Urothelium cell line (cell line): ENCODE data around the gene LDAH.

Experiments
- DNase-seq: peaks from one replicate; pipeline ENCODE4 v3.0.0; 2011; ENCODE audit warnings: low spot score, mixed read lengths
- FAIRE-seq: peaks from 2 replicates; lab custom pipeline; 2011; peaks lifted over from hg19 to GRCh38; lab: Jason Lieb, UNC

Gene LDAH

GRCh38 chr2:20822535-20823490 is at the start of gene LDAH:
LDAH (minus strand) TSS chr2:20823101; CDS start chr2:20801463, 21,638 bp downstream.
- peak; percentile 85 for DNase-seq
- FAIRE-seq, result no peak

DNA sequence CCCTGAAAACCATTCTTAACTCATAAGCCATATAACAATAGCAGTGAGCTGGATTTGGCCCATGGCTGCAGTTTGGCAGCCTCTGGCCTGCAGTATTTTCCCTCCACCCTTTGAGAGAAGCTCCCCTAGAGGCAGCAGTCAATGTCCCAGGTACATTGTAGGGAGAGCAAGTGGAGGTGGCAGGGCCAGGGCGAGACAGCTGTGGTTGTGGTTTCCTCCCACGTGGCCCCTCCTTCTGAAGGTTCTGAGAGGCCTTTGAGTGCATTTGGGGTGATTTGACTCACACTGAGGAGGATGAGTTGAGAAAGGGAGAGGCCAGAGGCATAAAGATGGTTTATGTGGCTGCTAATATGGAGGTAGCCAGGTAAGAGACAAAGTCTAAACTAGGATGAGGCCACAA is 45.5 kb upstream of the LDAH start:
- FAIRE-seq, result peak; percentile 9

GRCh38 chr2:20862850-20863249 is 39.9 kb upstream of the LDAH start:
- DNase-seq, result no peak
- no peak for FAIRE-seq

More for the DNA sequence above, 45.5 kb upstream of the LDAH start:
- DNase-seq, result no peak

DNA sequence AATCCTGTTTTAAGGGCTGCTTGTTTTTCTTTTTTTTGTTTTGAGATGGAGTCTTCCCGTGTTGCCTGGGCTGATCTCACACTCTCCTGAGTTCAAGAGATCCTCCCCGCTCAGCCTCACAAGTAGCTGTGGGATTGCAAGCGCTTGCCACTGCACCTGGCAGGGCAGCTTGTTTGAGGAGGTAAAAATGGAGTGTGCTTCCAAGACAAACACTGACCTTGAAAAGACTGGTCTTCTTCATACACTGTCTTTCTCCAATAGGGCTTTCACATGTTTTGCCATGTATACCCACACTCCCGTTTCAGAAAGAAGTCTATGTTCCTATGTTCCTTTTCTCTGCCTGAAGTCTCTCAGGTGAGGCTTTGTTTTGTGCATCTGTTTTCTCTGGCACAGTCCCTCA is 32.6 kb upstream of the LDAH start:
- FAIRE-seq (no peak), DNase-seq (no peak)

- FAIRE-seq, result no peak
- DNase-seq, result no peak
Observed at GRCh38 chr2:20852670-20853069, 29.8 kb upstream of the LDAH start.

DNA sequence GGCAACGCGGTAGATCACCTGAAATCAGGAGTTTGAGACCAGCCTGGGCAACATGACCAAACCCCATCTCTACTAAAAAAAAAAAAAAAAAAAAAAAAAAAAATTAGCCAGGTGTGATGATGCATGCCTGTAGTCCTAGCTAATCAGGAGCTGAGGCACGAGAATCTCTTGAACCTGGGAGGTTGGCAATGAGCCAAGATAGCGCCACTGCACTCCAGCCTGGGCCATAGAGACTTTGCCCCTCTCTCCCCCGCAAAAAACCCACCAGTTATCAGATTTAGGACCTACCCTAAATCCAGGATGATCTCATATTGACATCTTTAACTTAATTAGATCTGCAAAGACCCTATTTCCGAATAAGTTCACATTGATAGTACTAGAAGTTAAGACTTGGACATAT is 29.2 kb upstream of the LDAH start:
- no peak for DNase-seq
- no peak for FAIRE-seq

DNA sequence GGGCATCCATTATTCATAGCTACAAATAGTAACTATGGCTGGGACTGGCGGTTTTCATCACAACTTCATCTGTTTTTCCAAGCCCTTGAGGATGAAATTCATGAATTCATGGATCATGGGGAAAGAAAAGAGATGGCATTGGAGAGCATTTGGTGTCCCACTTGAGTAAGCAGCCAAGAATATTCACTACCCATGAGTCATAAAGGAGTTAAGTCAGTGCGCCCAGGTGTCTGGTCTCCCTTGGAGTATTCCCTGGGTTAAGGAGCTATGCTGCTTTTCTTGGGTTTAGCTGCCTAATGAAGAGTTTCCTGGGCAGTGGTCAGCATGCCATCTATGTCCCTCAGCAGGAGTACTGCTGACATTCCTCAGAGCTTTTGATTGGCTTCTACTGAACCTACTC is 21.3 kb upstream of the LDAH start:
- no peak for FAIRE-seq

DNA sequence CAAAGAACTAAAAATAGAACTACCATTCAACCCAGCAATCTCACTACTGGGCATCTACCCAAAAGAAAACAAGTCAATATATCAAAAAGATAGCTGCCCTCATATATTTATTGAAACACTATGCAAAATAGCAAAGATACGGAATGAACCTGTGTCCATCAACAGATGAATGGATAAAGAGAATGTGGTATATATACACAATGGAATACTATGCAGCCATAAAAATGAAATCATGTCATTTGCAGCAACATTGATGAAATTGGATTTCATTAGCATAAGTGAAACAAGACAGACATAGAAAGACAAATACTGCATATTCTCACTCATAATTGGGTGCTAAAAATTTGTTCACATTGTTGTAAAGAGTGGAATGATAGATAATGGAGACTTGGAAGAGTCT is 16.2 kb upstream of the LDAH start:
- no peak for DNase-seq
- FAIRE-seq, result no peak

More for the DNA sequence above, 21.3 kb upstream of the LDAH start:
- no peak for DNase-seq

DNA sequence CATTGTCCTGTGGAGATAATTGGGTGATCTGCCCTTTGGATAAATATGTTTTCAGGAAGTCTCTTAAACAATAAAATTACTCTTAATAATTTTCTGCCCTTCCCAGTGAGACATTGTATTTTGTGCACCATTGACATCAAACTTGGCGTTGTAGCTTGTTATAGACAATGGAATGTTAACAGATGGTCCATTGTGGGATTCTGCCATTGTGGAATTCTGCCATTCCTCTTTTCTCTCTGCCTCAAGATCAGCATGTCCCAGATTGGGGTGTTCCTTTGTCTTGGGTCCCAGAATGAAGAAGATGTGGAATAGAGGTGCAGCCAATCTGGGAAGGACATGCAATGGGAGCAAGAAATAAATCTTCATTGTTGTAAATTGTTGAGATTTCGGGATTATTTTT is 15.1 kb upstream of the LDAH start:
- no peak for FAIRE-seq
- no peak for DNase-seq

DNA sequence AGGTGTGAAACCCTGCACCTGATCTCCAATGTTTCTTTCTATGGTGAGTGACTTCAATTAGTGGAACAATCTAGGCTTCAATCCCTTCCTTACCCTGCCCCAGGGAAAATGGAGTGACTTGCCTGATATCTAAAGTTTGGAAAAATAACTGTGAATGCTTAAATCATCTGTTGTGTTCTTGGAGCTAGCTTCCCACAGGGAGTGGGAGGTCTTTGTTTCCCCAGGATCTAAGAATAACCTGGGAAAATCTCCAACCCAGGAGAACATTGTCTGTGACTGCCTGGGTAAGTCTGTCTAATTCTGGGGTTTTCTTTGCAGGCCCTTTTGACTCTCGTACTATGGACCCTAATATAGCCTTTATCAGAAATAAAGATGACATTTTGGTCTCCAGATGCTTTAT is 13.6 kb upstream of the LDAH start:
- DNase-seq (no peak), FAIRE-seq (no peak)

- FAIRE-seq (no peak), DNase-seq (no peak)
Observed at GRCh38 chr2:20834331-20834730, 11.4 kb upstream of the LDAH start.

GRCh38 chr2:20832606-20833005 is 9.7 kb upstream of the LDAH start:
- DNase-seq (no peak), FAIRE-seq (no peak)

GRCh38 chr2:20829861-20830260 is 7.0 kb upstream of the LDAH start:
- FAIRE-seq, result no peak
- no peak for DNase-seq

GRCh38 chr2:20823917-20824316 is 1.0 kb upstream of the LDAH start:
- no peak for DNase-seq
- no peak for FAIRE-seq

DNA sequence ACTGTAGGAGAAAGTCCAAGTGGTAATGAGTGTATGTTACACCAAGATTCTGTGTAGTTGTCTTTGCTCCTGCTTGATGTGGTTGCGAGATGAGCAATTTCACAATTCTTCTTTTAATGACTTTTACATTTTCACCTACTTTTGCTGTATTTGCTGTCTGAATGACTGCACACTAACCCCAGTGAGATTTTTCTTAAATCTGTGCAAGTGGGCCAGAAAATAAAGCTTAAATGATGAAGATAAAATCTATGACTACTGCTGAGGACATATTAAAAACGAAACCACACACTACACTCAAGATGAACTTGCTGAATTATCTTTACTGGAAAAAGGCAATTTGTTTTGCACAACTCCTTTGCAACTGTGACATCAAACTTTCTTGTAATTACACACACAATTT is 4.1 kb downstream of the LDAH start:
- FAIRE-seq (no peak), DNase-seq (no peak)

GRCh38 chr2:20815216-20815615 is 7.7 kb downstream of the LDAH start:
- DNase-seq, result no peak
- no peak for FAIRE-seq

GRCh38 chr2:20812779-20813178 is 10.1 kb downstream of the LDAH start:
- FAIRE-seq, result no peak
- DNase-seq, result no peak

DNA sequence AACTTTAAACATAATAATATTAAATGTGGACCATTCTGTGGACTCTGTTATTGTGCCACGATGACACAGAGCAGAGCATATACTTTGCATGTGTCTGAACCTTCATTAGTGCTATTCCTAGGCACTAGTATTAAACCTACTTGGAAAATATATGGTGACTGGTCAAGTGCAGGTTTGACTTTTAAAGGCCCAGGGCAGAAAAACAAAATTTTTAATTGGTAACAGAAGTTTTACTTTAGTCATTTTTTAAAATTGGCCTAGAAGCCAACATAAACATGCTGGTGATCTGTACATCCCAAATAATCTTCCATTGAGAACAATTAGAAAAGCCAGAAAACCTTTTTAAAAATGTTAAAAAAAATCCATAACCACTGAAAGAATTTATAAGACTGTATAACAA is 16.6 kb downstream of the LDAH start:
- no peak for DNase-seq
- no peak for FAIRE-seq

DNA sequence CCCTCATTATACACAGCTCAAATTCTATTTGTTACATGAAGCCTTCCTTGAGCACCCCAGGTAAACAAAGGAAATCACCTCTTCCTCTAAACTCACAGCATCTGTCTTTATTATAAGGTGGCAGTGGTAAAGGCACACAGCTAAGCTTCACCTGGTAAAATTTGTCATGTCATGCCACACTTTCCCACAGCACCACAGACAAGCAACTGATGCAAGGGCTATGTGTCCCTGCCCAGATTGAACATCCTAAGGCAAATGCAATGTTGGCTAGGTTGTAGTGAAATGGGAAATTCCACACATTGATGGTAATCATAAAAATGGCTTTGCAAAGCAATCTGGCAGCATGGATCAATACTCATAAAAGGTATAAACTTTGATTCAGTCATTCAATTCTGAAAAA is 18.9 kb downstream of the LDAH start:
- DNase-seq, result no peak
- FAIRE-seq, result no peak

DNA sequence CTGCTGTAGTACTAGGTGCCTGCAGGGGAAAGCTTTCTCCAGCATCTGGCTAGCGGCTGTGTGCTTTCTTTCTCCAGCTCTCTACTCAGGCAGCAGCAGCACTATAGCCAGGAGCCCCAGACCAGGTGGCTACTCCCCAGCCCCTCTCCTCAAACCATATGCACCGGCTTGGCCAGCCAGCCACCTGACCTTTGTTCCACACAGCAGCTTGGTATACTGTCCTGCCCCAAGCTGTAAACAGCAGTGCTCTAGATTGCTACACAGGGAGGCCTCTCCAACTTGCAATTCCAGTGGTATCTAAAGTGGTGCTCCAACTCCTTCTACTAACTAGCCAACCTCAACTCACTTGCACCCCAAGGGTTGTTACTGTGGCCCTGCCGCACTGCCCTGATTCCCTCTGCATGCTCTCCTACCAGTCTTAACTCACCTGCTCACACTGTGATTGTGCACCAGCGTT is 19.6 kb downstream of the LDAH start:
- FAIRE-seq, result no peak

GRCh38 chr2:20797096-20797495 is 25.8 kb downstream of the LDAH start:
- DNase-seq (no peak), FAIRE-seq (no peak)

More for the DNA sequence above, 19.6 kb downstream of the LDAH start:
- no peak for DNase-seq

DNA sequence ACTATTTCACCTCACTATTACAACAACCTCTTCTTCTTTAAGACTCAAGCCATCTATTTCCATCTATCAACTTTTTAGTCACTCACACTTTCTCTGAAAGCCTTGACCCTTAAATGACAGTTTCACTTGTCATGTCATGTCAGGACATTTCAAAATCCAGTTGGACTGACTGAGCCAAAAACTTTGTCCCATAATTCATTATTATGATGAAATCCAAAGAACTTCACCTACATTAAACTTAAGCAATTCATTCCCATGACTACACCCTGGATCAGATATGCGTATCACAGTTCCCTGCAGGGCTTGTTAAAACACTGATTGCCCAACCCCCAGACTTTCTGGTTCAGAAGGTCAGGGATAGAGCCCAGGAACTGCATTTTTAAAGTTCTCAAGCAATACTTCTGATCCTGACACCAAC is 26.5 kb downstream of the LDAH start:
- FAIRE-seq (no peak), DNase-seq (no peak)
